ENCODE data around the gene GAS6.

GRCh38 chr13:113843864-113844556 is 19.9 kb downstream of the GAS6 start:
- TF ChIP-seq, protein P1, sequence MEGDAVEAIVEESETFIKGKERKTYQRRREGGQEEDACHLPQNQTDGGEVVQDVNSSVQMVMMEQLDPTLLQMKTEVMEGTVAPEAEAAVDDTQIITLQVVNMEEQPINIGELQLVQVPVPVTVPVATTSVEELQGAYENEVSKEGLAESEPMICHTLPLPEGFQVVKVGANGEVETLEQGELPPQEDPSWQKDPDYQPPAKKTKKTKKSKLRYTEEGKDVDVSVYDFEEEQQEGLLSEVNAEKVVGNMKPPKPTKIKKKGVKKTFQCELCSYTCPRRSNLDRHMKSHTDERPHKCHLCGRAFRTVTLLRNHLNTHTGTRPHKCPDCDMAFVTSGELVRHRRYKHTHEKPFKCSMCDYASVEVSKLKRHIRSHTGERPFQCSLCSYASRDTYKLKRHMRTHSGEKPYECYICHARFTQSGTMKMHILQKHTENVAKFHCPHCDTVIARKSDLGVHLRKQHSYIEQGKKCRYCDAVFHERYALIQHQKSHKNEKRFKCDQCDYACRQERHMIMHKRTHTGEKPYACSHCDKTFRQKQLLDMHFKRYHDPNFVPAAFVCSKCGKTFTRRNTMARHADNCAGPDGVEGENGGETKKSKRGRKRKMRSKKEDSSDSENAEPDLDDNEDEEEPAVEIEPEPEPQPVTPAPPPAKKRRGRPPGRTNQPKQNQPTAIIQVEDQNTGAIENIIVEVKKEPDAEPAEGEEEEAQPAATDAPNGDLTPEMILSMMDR (IDR thresholded peaks at IDR 0.05) = no peak
- TF ChIP-seq TCF7L2 (IDR thresholded peaks at IDR 0.05; ENCODE audit: low read depth, low read length) (no peak), POLR2AphosphoS5 (IDR thresholded peaks at IDR 0.05; ENCODE audit: low read depth, low read length) (no peak), SIN3A (IDR thresholded peaks at IDR 0.05; ENCODE audit: borderline replicate concordance, insufficient read depth, low read depth, low read length) (no peak)
- TF ChIP-seq, protein P2, sequence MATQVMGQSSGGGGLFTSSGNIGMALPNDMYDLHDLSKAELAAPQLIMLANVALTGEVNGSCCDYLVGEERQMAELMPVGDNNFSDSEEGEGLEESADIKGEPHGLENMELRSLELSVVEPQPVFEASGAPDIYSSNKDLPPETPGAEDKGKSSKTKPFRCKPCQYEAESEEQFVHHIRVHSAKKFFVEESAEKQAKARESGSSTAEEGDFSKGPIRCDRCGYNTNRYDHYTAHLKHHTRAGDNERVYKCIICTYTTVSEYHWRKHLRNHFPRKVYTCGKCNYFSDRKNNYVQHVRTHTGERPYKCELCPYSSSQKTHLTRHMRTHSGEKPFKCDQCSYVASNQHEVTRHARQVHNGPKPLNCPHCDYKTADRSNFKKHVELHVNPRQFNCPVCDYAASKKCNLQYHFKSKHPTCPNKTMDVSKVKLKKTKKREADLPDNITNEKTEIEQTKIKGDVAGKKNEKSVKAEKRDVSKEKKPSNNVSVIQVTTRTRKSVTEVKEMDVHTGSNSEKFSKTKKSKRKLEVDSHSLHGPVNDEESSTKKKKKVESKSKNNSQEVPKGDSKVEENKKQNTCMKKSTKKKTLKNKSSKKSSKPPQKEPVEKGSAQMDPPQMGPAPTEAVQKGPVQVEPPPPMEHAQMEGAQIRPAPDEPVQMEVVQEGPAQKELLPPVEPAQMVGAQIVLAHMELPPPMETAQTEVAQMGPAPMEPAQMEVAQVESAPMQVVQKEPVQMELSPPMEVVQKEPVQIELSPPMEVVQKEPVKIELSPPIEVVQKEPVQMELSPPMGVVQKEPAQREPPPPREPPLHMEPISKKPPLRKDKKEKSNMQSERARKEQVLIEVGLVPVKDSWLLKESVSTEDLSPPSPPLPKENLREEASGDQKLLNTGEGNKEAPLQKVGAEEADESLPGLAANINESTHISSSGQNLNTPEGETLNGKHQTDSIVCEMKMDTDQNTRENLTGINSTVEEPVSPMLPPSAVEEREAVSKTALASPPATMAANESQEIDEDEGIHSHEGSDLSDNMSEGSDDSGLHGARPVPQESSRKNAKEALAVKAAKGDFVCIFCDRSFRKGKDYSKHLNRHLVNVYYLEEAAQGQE (IDR thresholded peaks at IDR 0.05; ENCODE audit: insufficient read depth in 1 of 2, low read depth in 2 of 2, low read length in 1 of 2) = no peak
